SU-DHL-6 (cell line): Measurements from ENCODE around the gene ACSL6.

Source experiments
- EZH2phosphoT487 ChIP-seq: fragments of 200-600 bp; sonication (generic), shearing (Covaris generic); conservative IDR thresholded peaks from 2 replicates; pipeline ENCODE4 v1.6.1; 2018; ENCODE audit warnings: mild to moderate bottlenecking, antibody characterized with exemption, low read length, moderate library complexity, mixed read lengths
- TF ChIP-seq, protein P1 (sequence below): fragments of 200-600 bp; sonication (generic); IDR thresholded peaks from one replicate; pipeline ENCODE4 v1.5.1; 2017; ENCODE audit warnings: antibody characterized with exemption, mild to moderate bottlenecking, low read length, moderate library complexity; ENCODE audit not compliant: insufficient read depth, poor library complexity, severe bottlenecking

GRCh38 chr5:132025403-132025971, 14.0 kb upstream of the ACSL6 start:
- TF ChIP-seq, protein P1, sequence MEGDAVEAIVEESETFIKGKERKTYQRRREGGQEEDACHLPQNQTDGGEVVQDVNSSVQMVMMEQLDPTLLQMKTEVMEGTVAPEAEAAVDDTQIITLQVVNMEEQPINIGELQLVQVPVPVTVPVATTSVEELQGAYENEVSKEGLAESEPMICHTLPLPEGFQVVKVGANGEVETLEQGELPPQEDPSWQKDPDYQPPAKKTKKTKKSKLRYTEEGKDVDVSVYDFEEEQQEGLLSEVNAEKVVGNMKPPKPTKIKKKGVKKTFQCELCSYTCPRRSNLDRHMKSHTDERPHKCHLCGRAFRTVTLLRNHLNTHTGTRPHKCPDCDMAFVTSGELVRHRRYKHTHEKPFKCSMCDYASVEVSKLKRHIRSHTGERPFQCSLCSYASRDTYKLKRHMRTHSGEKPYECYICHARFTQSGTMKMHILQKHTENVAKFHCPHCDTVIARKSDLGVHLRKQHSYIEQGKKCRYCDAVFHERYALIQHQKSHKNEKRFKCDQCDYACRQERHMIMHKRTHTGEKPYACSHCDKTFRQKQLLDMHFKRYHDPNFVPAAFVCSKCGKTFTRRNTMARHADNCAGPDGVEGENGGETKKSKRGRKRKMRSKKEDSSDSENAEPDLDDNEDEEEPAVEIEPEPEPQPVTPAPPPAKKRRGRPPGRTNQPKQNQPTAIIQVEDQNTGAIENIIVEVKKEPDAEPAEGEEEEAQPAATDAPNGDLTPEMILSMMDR = no peak
- no peak for TF ChIP-seq EZH2phosphoT487
